AG04450 (cell line): ENCODE results near the gene RNF19B. TPM values are rescaled to one million over a fixed set of nuclear protein-coding genes. Genes with fewer than 3 reads are reported as not detected.

Experiments used
- CTCF ChIA-PET: fragments of 300-600, 350-600 bp; formaldehyde crosslinking; extraction: SDS; loops from one replicate; lab custom pipeline; 2022; ENCODE audit warnings: antibody characterized with exemption, inconsistent platforms; lab: Charles Lee
- POLR2A ChIA-PET: fragments of 350-600 bp; formaldehyde crosslinking; extraction: SDS; loops from one replicate; lab custom pipeline; 2021; ENCODE audit warnings: antibody characterized with exemption, inconsistent platforms; lab: Yijun Ruan, JAX
- DNase-seq: peaks from one replicate; pipeline ENCODE4 v3.0.0-alpha.2; 2011; ENCODE audit warnings: low read depth, low spot score
- H3K27ac ChIP-seq: one replicate; pipeline ENCODE4 v1.5.1; 2012; ENCODE audit warnings: low read depth, low read length, control low read depth
- H3K27me3 ChIP-seq: one replicate; pipeline ENCODE4 v1.6.0; 2012; ENCODE audit warnings: low read length; ENCODE audit not compliant: control insufficient read depth, insufficient read depth
- H3K4me3 ChIP-seq: 2 replicates; pipeline ENCODE4 v1.5.1; 2011; ENCODE audit warnings: mild to moderate bottlenecking, low read depth, low read length, control low read depth
- H3K9me3 ChIP-seq: 2 replicates; pipeline ENCODE4 v1.5.1; 2012; ENCODE audit warnings: low read length; ENCODE audit not compliant: control insufficient read depth, insufficient read depth
- CTCF ChIP-seq: IDR thresholded peaks from 2 replicates; pipeline ENCODE4 v1.5.1; 2011; ENCODE audit warnings: low read depth, low read length, control low read depth, inconsistent platforms
- polyA plus RNA-seq: library from polyadenylated mRNA; depleted of rRNA; stranded (reverse); fragments of >200 nt; gene quantifications from 2 replicates; pipeline ENCODE4 v1.2.3, GENCODE V29; 2011

RNF19B gene
- polyA plus RNA-seq, 1 experiment = 10.1 TPM

GRCh38 chr1:33005117-33005837, 40.7 kb upstream of the RNF19B start:
- no peak for TF ChIP-seq CTCF
- H3K27ac ChIP-seq = no peak overlapping the region
- no peak for DNase-seq
- H3K4me3 ChIP-seq = no peak overlapping the region
- CTCF ChIA-PET = interaction anchor here (0.6 to 8.3 kb wide), 10 partner anchors 8 to 177 kb away, joined by 3 to 155 read pairs (median 6); no protein-coding TSS in a partner anchor
- no peaks in the 10 kb centered on the region for H3K27me3 ChIP-seq
- POLR2A ChIA-PET = interaction anchor here (1.1 to 2.6 kb wide), 2 partner anchors 13 to 41 kb away, joined by 3 to 11 read pairs; partner anchors contain the start of gene RNF19B
- no peaks in the 10 kb centered on the region for H3K9me3 ChIP-seq

- POLR2A ChIA-PET = interaction anchor here (1.1 kb wide), 1 partner anchor 12 kb away, joined by 3 read pairs; no protein-coding TSS in a partner anchor
- no peak for DNase-seq
- CTCF ChIA-PET = interaction anchor here (0.6 to 8.3 kb wide), 5 partner anchors 9 to 176 kb away, joined by 3 to 155 read pairs (median 5); no protein-coding TSS in a partner anchor
Measured at GRCh38 chr1:33004613-33005012, 40.0 kb upstream of the RNF19B start.

GRCh38 chr1:33003657-33004056, 39.0 kb upstream of the RNF19B start:
- DNase-seq = no peak
- ChIA-PET POLR2A (interaction anchor here (0.6 kb wide), 1 partner anchor 70 kb away, joined by 3 read pairs; no protein-coding TSS in a partner anchor), CTCF (interaction anchor here (8.3 kb wide), 1 partner anchor 69 kb away, joined by 155 read pairs; no protein-coding TSS in a partner anchor)
- no peak overlapping the region for H3K4me3 ChIP-seq
- H3K27ac ChIP-seq = no peak overlapping the region
- no peak for TF ChIP-seq CTCF
- H3K27me3 ChIP-seq = no peaks in the 10 kb centered on the region
- H3K9me3 ChIP-seq = no peaks in the 10 kb centered on the region

More at GRCh38 chr1:33004613-33005012, 40.0 kb upstream of the RNF19B start:
- H3K4me3 ChIP-seq = no peak overlapping the region
- H3K9me3 ChIP-seq = no peaks in the 10 kb centered on the region
- TF ChIP-seq CTCF = no peak
- no peaks in the 10 kb centered on the region for H3K27me3 ChIP-seq
- H3K27ac ChIP-seq = no peak overlapping the region

- CTCF ChIA-PET = interaction anchor here (1.1 kb wide), 1 partner anchor 10 kb away, joined by 4 read pairs; no protein-coding TSS in a partner anchor
- POLR2A ChIA-PET = no interaction called here
- H3K9me3 ChIP-seq = no peaks in the 10 kb centered on the region
- H3K27me3 ChIP-seq = no peaks in the 10 kb centered on the region
- no peak for TF ChIP-seq CTCF
- no peak overlapping the region for H3K27ac ChIP-seq
- H3K4me3 ChIP-seq = no peak overlapping the region
- DNase-seq = no peak
Measured at GRCh38 chr1:33002006-33002405, 37.4 kb upstream of the RNF19B start.

- no peak for TF ChIP-seq CTCF
- Histone ChIP-seq H3K9me3 (no peaks in the 10 kb centered on the region), H3K27ac (no peak overlapping the region), H3K4me3 (no peak overlapping the region), H3K27me3 (no peaks in the 10 kb centered on the region)
- ChIA-PET POLR2A (no interaction called here), CTCF (interaction anchor here (1.1 kb wide), 1 partner anchor 9 kb away, joined by 4 read pairs; no protein-coding TSS in a partner anchor)
- DNase-seq = no peak
Measured at GRCh38 chr1:33001282-33001681, 36.7 kb upstream of the RNF19B start.
